Measurements from ENCODE around the gene SMAD1.

GRCh38 chr4:145552181-145552822, 70.6 kb downstream of the SMAD1 start:
- no peak for TF ChIP-seq EZH2 (IDR thresholded peaks at IDR 0.05; ENCODE audit: low read length, missing control alignments)
- TF ChIP-seq, protein P1, sequence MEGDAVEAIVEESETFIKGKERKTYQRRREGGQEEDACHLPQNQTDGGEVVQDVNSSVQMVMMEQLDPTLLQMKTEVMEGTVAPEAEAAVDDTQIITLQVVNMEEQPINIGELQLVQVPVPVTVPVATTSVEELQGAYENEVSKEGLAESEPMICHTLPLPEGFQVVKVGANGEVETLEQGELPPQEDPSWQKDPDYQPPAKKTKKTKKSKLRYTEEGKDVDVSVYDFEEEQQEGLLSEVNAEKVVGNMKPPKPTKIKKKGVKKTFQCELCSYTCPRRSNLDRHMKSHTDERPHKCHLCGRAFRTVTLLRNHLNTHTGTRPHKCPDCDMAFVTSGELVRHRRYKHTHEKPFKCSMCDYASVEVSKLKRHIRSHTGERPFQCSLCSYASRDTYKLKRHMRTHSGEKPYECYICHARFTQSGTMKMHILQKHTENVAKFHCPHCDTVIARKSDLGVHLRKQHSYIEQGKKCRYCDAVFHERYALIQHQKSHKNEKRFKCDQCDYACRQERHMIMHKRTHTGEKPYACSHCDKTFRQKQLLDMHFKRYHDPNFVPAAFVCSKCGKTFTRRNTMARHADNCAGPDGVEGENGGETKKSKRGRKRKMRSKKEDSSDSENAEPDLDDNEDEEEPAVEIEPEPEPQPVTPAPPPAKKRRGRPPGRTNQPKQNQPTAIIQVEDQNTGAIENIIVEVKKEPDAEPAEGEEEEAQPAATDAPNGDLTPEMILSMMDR (conservative IDR thresholded peaks at IDR 0.05 in 1 of 2, IDR thresholded peaks at IDR 0.05 in 1 of 2; ENCODE audit: low read depth in 1 of 2, low read length in 2 of 2), result no peak
